Measurements from ENCODE around the gene EXOC4. TPM values are rescaled to one million over a fixed set of nuclear protein-coding genes. Genes with fewer than 3 reads are reported as not detected.
"Not testable (repeated sequence)": the region's sequence is repeated elsewhere in the genome, so short reads cannot be mapped to it uniquely, and the experiment has no call there.

Gene EXOC4
- total RNA-seq, 1 experiment from 2014 or later: 65.1 TPM

- in situ Hi-C loops (cut with HindIII; ENCODE audit: low pct_unique_long_range_greater_than_20kb, low sequenced_read_pairs): not testable (repeated sequence)
Observed at GRCh38 chr7:133906553-133906952, 653.7 kb downstream of the EXOC4 start.

GRCh38 chr7:133910761-133911160 is 657.9 kb downstream of the EXOC4 start:
- in situ Hi-C loops (cut with HindIII; ENCODE audit: low pct_unique_long_range_greater_than_20kb, low sequenced_read_pairs): no loop called here
- no peak for DNase-seq (ENCODE audit: low read depth)

More at GRCh38 chr7:133906553-133906952, 653.7 kb downstream of the EXOC4 start:
- not testable (repeated sequence) for DNase-seq (ENCODE audit: low read depth)

GRCh38 chr7:133911724-133912123 is 658.8 kb downstream of the EXOC4 start:
- in situ Hi-C loops (cut with HindIII; ENCODE audit: low pct_unique_long_range_greater_than_20kb, low sequenced_read_pairs): no loop called here
- DNase-seq (ENCODE audit: low read depth): no peak

GRCh38 chr7:133912916-133913697 is 660.2 kb downstream of the EXOC4 start:
- in situ Hi-C loops (cut with HindIII; ENCODE audit: low pct_unique_long_range_greater_than_20kb, low sequenced_read_pairs): no loop called here
- DNase-seq (ENCODE audit: low read depth): peak; percentile 59

- in situ Hi-C loops (cut with HindIII; ENCODE audit: low pct_unique_long_range_greater_than_20kb, low sequenced_read_pairs): no loop called here
- DNase-seq (ENCODE audit: low read depth): no peak
Observed at GRCh38 chr7:133916621-133917020, 663.7 kb downstream of the EXOC4 start.

GRCh38 chr7:133919810-133920209 is 666.9 kb downstream of the EXOC4 start:
- no peak for DNase-seq (ENCODE audit: low read depth)
- in situ Hi-C loops (cut with HindIII; ENCODE audit: low pct_unique_long_range_greater_than_20kb, low sequenced_read_pairs): no loop called here

GRCh38 chr7:133921635-133922182 is 668.8 kb downstream of the EXOC4 start:
- no peak for DNase-seq (ENCODE audit: low read depth)
- in situ Hi-C loops (cut with HindIII; ENCODE audit: low pct_unique_long_range_greater_than_20kb, low sequenced_read_pairs): no loop called here

GRCh38 chr7:133923974-133924373 is 671.1 kb downstream of the EXOC4 start:
- no peak for DNase-seq (ENCODE audit: low read depth)
- in situ Hi-C loops (cut with HindIII; ENCODE audit: low pct_unique_long_range_greater_than_20kb, low sequenced_read_pairs): no loop called here

GRCh38 chr7:133931053-133931452 is 678.2 kb downstream of the EXOC4 start:
- in situ Hi-C loops (cut with HindIII; ENCODE audit: low pct_unique_long_range_greater_than_20kb, low sequenced_read_pairs): no loop called here
- DNase-seq (ENCODE audit: low read depth): no peak

- in situ Hi-C loops (cut with HindIII; ENCODE audit: low pct_unique_long_range_greater_than_20kb, low sequenced_read_pairs): no loop called here
- DNase-seq (ENCODE audit: low read depth): no peak
Observed at GRCh38 chr7:133932591-133932990, 679.7 kb downstream of the EXOC4 start.

- in situ Hi-C loops (cut with HindIII; ENCODE audit: low pct_unique_long_range_greater_than_20kb, low sequenced_read_pairs): no loop called here
- peak; percentile 31 for DNase-seq (ENCODE audit: low read depth)
Observed at GRCh38 chr7:133934262-133934976, 681.5 kb downstream of the EXOC4 start.

GRCh38 chr7:133934977-133935330 is 682.1 kb downstream of the EXOC4 start:
- in situ Hi-C loops (cut with HindIII; ENCODE audit: low pct_unique_long_range_greater_than_20kb, low sequenced_read_pairs): no loop called here
- DNase-seq (ENCODE audit: low read depth): peak; percentile 11

- in situ Hi-C loops (cut with HindIII; ENCODE audit: low pct_unique_long_range_greater_than_20kb, low sequenced_read_pairs): no loop called here
Observed at GRCh38 chr7:133936074-133936473, 683.2 kb downstream of the EXOC4 start.

GRCh38 chr7:133937786-133938185 is 684.9 kb downstream of the EXOC4 start:
- in situ Hi-C loops (cut with HindIII; ENCODE audit: low pct_unique_long_range_greater_than_20kb, low sequenced_read_pairs): no loop called here
- DNase-seq (ENCODE audit: low read depth): no peak

More at GRCh38 chr7:133936074-133936473, 683.2 kb downstream of the EXOC4 start:
- DNase-seq (ENCODE audit: low read depth): peak; percentile 60

- no peak for DNase-seq (ENCODE audit: low read depth)
- in situ Hi-C loops (cut with HindIII; ENCODE audit: low pct_unique_long_range_greater_than_20kb, low sequenced_read_pairs): no loop called here
Observed at GRCh38 chr7:133940368-133940767, 687.5 kb downstream of the EXOC4 start.

GRCh38 chr7:133941496-133941895 is 688.6 kb downstream of the EXOC4 start:
- DNase-seq (ENCODE audit: low read depth): no peak
- in situ Hi-C loops (cut with HindIII; ENCODE audit: low pct_unique_long_range_greater_than_20kb, low sequenced_read_pairs): no loop called here

- DNase-seq (ENCODE audit: low read depth): no peak
- in situ Hi-C loops (cut with HindIII; ENCODE audit: low pct_unique_long_range_greater_than_20kb, low sequenced_read_pairs): no loop called here
Observed at GRCh38 chr7:133945497-133945896, 692.6 kb downstream of the EXOC4 start.

- no peak for DNase-seq (ENCODE audit: low read depth)
- in situ Hi-C loops (cut with HindIII; ENCODE audit: low pct_unique_long_range_greater_than_20kb, low sequenced_read_pairs): no loop called here
Observed at GRCh38 chr7:133947458-133948254, 694.8 kb downstream of the EXOC4 start.

GRCh38 chr7:133948588-133948987 is 695.7 kb downstream of the EXOC4 start:
- DNase-seq (ENCODE audit: low read depth): no peak
- in situ Hi-C loops (cut with HindIII; ENCODE audit: low pct_unique_long_range_greater_than_20kb, low sequenced_read_pairs): no loop called here

All from Caki2 (cell line).